OCI-LY7 (cell line): ENCODE data around the gene PHF14.

Source experiments
- CTCF ChIP-seq: fragments of 200-600 bp; sonication (generic); conservative IDR thresholded peaks from 2 replicates; pipeline ENCODE4 v1.5.1; 2014; ENCODE audit warnings: mild to moderate bottlenecking, antibody characterized with exemption, low read length, moderate library complexity, mixed read lengths
- EZH2phosphoT487 ChIP-seq: fragments of 200-600 bp; sonication (generic); IDR thresholded peaks from 2 replicates; pipeline ENCODE4 v1.6.1; 2018; ENCODE audit warnings: low read depth, borderline replicate concordance, mild to moderate bottlenecking, mixed run types, antibody characterized with exemption, low read length, moderate library complexity, mixed read lengths

- TF ChIP-seq CTCF (no peak), EZH2phosphoT487 (no peak)
Measured at GRCh38 chr7:11124856-11125559, 151.3 kb downstream of the PHF14 start.
